MG63 (cell line): ENCODE data around the gene TBX3. TPM values are rescaled to one million over a fixed set of nuclear protein-coding genes. Genes with fewer than 3 reads are reported as not detected.
A peak's percentile ranks its signal among the peaks of the same experiment; 100 is the strongest.

Experiments
- DNase-seq: peaks from one replicate; pipeline ENCODE4 v3.0.0-alpha.2; 2020
- H3K27me3 ChIP-seq: fragments of 250-450 bp; sonication (Bioruptor Pico); 2 replicates; pipeline ENCODE4 v1.5.1; 2020; ENCODE audit warnings: mild to moderate bottlenecking, moderate library complexity
- H3K36me3 ChIP-seq: fragments of 250-450 bp; sonication (Bioruptor Pico); 2 replicates; pipeline ENCODE4 v1.5.1; 2020; ENCODE audit warnings: mild to moderate bottlenecking, moderate library complexity
- H3K4me3 ChIP-seq: fragments of 250-450 bp; sonication (Bioruptor Pico); 2 replicates; pipeline ENCODE4 v1.5.1; 2020; ENCODE audit warnings: mild to moderate bottlenecking, moderate library complexity
- H3K9me3 ChIP-seq: fragments of 250-450 bp; sonication (Bioruptor Pico); 2 replicates; pipeline ENCODE4 v1.5.1; 2020; ENCODE audit warnings: mild to moderate bottlenecking, moderate library complexity
- total RNA-seq: library from RNA; depleted of rRNA; stranded (reverse); fragments of >200 nt; shearing (Covaris generic); gene quantifications from 2 replicates; pipeline ENCODE4 v1.2.3, GENCODE V29; 2014; ENCODE audit warnings: low replicate concordance

TBX3 gene
- total RNA-seq, 1 experiment from 2014 or later, result 7.1 TPM

DNA sequence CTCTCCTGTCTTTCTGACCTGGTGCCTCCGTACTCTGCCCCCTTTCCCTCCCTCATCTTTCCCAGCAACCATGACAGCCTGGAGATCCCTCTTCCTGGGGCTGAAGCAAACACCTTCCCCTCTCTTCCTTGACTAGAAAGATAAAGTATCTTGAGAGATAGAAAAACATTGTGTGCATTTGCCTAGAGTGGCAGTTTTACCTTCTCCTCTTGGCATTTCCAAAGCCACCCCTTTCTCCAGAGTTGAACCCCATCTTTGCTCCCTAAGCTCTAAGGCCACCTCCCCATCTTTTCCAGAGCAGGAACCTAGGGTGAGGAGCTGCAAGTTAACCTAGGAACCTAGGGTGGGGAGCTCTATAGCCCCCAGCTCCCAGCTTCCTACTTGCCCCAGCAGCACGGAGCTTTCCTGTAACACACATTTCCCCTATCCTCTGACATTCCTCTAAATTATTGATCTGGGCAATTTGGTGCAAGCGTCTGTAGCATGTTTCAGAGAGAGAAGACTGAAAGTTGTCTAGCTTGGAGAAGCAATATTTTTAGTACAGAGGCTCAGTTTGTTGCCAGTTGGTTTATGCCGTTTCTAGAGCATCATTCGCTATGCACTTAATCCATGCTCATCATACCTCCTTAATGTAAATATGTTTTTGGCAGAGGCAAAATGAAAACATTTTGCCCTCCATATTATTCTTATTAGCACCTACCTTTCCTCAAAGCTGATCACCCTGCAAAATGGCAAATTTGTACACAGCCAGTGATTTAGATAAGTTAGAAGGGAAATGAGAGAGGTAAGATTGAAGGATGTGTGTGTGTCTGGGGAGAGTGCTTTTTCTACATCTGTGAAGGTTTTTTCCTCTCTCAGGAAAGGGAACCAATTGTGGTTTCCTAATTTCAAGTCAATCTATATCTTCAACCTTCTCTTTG is 5.4 kb upstream of the TBX3 start:
- no peaks in the 10 kb centered on the region for H3K36me3 ChIP-seq
- H3K27me3 ChIP-seq, result no peaks in the 10 kb centered on the region
- no peaks in the 10 kb centered on the region for H3K9me3 ChIP-seq
- H3K4me3 ChIP-seq, result no peak overlapping the region
- no peak for DNase-seq

DNA sequence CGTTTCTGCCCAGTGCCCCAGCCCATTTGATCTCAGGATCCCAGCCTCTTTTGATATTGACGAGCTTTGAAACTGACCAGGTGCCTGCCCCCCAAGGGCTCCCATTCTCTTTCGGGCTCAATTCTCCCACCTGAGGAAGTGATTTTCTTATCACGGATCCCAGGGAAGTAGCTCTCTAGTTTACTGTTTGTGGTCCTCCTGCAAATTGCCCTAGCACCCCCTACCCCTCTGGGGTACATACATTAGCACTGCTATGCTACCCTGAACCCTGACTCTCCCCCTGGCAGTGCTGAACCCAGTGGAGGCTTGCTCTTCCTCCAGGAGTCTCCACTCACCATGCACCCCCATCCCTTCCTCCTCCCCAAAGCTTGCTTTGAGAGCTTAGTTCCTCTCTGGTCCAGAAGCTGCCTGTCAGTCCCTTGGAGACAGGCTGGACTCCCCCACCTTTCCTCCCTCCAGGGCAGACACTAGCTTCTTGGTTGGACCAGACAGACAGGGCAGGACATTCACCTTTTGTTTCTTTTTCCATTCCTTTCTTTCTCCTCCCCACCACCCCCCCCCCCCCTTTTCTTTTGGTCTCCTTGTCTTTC is 4.4 kb upstream of the TBX3 start:
- Histone ChIP-seq H3K4me3 (no peak overlapping the region), H3K27me3 (no peaks in the 10 kb centered on the region), H3K9me3 (no peaks in the 10 kb centered on the region), H3K36me3 (no peaks in the 10 kb centered on the region)
- no peak for DNase-seq

- no peaks in the 10 kb centered on the region for H3K36me3 ChIP-seq
- H3K9me3 ChIP-seq, result no peaks in the 10 kb centered on the region
- no peak for DNase-seq
- H3K27me3 ChIP-seq, result no peaks in the 10 kb centered on the region
- no peak overlapping the region for H3K4me3 ChIP-seq
Measured at GRCh38 chr12:114687802-114688201, 3.8 kb upstream of the TBX3 start.

GRCh38 chr12:114686773-114687500 is 3.0 kb upstream of the TBX3 start:
- Histone ChIP-seq H3K9me3 (no peaks in the 10 kb centered on the region), H3K36me3 (no peaks in the 10 kb centered on the region), H3K27me3 (no peaks in the 10 kb centered on the region), H3K4me3 (no peak overlapping the region)
- no peak for DNase-seq

DNA sequence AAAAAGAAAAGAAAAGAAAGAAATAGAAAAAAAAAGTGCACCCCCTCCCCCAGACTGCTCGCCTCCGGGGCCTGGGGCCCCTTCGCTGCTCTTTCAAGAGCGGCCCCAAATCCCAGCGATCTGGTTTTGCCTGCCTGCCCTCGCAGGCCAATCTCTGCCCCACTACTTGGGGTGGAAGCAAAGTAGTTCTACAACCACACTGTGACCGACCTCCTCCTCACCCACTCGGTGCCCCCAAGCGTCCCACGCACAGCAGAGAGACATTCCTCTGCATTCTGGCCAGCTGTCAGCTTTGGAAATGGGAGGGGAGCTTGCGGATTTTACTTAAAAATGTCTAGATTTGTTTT is 2.4 kb upstream of the TBX3 start:
- H3K9me3 ChIP-seq, result no peaks in the 10 kb centered on the region
- H3K4me3 ChIP-seq, result no peak overlapping the region
- no peaks in the 10 kb centered on the region for H3K36me3 ChIP-seq
- no peaks in the 10 kb centered on the region for H3K27me3 ChIP-seq
- DNase-seq, result no peak

DNA sequence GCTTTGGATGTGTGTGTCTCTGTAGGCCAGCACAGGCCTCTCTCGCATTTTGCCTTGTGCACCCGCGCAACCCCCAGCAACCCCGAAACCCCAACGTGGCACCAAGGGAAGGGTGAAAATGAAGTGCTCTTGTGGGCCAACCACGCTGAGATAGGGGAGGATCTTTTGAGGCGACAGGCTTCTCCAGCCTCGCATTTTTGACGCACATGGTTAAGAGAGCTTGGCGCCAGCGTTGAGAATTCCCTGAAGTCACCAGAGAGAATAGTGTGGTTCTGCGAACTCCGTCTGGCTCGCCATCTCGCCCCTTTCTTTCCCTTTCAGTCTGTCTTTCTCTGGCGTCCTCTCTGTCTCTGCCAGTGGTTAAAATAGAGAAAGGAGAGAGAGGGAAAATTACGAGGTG is 1.9 kb upstream of the TBX3 start:
- Histone ChIP-seq H3K9me3 (no peaks in the 10 kb centered on the region), H3K4me3 (no peak overlapping the region), H3K27me3 (no peaks in the 10 kb centered on the region), H3K36me3 (peaks cover 2% of the 10 kb centered on the region)
- DNase-seq, result no peak

GRCh38 chr12:114685320-114685781 is 1.4 kb upstream of the TBX3 start:
- no peaks in the 10 kb centered on the region for H3K27me3 ChIP-seq
- no peak for DNase-seq

DNA sequence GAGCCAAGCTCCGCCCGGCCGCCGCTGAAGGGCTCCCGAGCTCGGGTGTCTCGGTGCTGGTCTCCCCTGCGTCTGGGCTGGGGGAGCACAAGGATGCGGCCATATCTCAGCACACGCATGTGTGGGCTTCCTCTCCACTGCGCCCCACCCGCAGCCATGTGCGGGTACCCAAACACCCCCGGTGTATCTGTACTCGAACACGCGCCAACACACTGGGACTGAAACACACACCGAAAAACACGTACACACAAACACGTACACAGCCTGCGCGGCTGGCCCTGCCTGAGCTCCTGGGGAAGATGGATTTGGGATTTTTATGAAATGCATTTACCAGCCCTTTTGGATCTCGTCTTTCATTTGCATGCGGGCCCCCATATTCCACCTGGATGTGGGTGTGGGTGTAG is 897 bp upstream of the TBX3 start:
- Histone ChIP-seq H3K4me3 (peak overlapping the region; percentile 65), H3K9me3 (no peaks in the 10 kb centered on the region), H3K27me3 (no peaks in the 10 kb centered on the region), H3K36me3 (peaks cover 11% of the 10 kb centered on the region)
- no peak for DNase-seq

More at GRCh38 chr12:114685320-114685781, 1.4 kb upstream of the TBX3 start:
- Histone ChIP-seq H3K36me3 (peaks cover 8% of the 10 kb centered on the region), H3K4me3 (peak overlapping the region; percentile 65), H3K9me3 (no peaks in the 10 kb centered on the region)

DNA sequence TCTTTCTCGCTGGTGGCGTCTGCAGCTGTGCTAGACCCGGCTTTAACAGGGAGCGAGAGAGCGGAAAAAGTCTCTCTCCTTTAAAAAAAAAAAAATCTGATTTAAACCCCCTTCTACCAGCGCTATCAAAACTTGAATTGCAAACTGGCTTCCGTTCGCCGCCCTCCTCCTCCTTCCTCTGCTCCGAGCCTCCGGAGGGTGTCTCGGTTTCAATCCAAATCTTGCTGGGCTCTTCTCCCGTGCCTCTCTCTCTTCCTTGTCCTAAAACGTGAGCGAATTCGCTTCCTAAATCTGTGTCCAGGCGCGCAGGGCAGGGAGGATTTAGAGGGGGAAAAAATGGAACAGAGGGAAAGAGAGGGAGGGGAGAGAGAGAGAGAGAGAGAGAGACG is 272 bp downstream of the TBX3 start:
- Histone ChIP-seq H3K36me3 (peaks cover 21% of the 10 kb centered on the region), H3K4me3 (peak overlapping the region; percentile 65), H3K9me3 (no peaks in the 10 kb centered on the region), H3K27me3 (no peaks in the 10 kb centered on the region)
- DNase-seq, result no peak

DNA sequence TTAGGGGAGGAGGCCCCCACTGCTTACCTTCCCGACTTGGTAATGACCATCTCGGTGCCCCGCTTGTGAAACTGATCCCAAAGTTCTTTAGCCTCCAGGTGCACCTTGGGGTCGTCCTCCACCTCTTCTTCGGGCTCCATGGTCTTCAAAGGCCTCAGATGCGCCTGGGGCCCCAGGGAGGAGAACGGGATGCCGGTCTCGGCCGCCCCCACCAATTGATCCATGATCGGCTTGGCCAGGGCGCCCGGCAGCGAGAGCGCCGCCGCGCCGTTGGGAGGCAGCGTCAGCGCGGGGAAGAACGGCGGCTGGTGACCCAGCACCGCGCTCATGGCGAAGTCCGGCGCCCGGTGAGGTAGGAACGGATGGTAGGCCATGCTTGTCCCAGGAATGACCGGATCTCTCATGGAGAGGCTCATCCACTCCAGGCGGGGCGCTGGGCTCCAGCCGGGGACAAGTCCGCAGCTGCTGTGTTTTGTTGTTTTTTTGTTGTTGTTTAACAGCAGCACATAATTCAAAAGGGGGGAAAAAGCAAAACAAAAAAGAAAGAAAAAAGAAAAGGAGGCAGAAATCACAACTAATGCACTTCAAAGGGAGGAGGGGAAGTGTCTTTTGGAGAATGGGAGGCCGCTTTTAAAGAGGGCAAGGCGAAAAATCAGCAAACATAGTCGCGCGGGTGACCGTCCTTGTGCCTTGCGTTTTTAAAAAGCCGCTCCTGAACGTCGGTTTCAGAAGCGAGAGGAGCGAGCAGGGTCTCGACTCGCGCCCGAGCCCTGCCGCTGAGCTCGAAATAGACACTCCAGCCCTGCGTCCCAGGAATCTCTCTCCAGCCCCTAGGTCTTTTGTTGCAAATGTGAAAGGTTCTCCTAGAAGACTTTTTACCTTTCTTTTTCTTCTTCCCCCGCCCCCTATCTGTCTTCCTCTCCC is 928 bp downstream of the TBX3 start:
- Histone ChIP-seq H3K4me3 (peak overlapping the region; percentile 65), H3K9me3 (no peaks in the 10 kb centered on the region), H3K36me3 (peaks cover 21% of the 10 kb centered on the region), H3K27me3 (no peaks in the 10 kb centered on the region)
- DNase-seq, result peak; percentile 36

GRCh38 chr12:114682106-114682784 is 1.7 kb downstream of the TBX3 start:
- peaks cover 25% of the 10 kb centered on the region for H3K36me3 ChIP-seq
- DNase-seq, result no peak
- no peaks in the 10 kb centered on the region for H3K9me3 ChIP-seq
- no peaks in the 10 kb centered on the region for H3K27me3 ChIP-seq
- peak overlapping the region; percentile 65 for H3K4me3 ChIP-seq

DNA sequence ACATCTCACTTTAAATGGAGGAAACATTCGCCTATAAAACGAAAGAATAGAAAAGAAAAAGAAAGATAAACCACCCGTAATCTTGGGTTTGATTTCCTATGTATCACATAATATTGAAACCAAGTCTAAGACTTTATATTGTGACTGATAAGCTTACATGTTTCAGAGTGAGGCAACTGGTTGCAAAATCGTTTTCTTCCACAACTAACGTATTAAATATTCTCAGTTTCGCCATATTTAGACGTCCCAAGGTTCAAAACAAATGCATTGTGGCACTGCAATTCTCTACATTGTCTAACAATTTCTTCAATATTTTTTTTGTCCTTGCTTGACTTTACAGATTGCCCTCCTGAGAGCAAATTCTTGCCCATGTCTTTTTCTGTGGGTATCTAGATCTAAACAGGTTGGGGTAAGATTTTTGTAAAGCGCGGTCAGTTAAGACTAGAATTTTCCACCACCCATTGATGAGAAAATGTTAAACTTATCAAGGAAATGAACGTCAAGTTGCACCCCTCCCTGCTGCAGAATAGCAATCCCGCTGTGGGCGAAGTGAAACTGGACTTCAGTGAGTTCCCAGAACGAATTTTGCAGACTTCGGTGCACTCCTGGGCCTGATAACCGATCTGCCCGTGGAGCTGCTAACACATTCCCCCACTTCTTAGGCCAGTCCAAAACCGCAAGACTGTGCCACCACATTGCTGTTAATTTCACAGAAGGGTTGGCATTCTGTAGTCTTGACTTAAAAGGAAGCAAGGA is 2.7 kb downstream of the TBX3 start:
- H3K4me3 ChIP-seq, result peak overlapping the region; percentile 65
- H3K9me3 ChIP-seq, result no peaks in the 10 kb centered on the region
- DNase-seq, result peak; percentile 43
- no peaks in the 10 kb centered on the region for H3K27me3 ChIP-seq
- H3K36me3 ChIP-seq, result peaks cover 31% of the 10 kb centered on the region

- Histone ChIP-seq H3K27me3 (no peaks in the 10 kb centered on the region), H3K9me3 (no peaks in the 10 kb centered on the region), H3K4me3 (peak overlapping the region; percentile 65), H3K36me3 (peaks cover 31% of the 10 kb centered on the region)
- DNase-seq, result no peak
Measured at GRCh38 chr12:114680604-114681069, 3.3 kb downstream of the TBX3 start.

DNA sequence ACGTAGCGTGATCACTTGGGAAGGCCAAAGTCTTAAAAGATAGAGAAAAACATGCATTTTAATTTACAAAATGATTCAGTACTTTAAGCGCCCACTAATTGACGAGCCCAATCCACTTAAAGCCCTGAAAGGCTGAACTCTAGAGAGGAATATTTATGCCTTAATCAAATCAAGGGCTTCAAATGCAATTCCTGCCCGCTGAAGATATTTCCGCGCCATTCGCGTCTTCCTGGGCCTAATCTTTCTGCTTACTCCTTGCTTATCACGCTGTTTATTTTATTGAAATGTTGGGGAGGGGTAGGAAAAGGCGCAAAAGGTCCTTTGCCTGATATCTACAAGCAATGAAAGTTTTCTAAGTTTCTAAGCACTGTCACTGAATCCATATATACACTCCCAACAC is 4.0 kb downstream of the TBX3 start:
- H3K27me3 ChIP-seq, result no peaks in the 10 kb centered on the region
- peak overlapping the region; percentile 65; the same call in 1 of the 2 replicates for H3K4me3 ChIP-seq
- DNase-seq, result no peak
- no peaks in the 10 kb centered on the region for H3K9me3 ChIP-seq
- H3K36me3 ChIP-seq, result peaks cover 35% of the 10 kb centered on the region

- no peak for DNase-seq
- Histone ChIP-seq H3K36me3 (peaks cover 36% of the 10 kb centered on the region), H3K4me3 (no peak overlapping the region)
Measured at GRCh38 chr12:114679452-114679875, 4.5 kb downstream of the TBX3 start.

More at GRCh38 chr12:114679452-114679875, 4.5 kb downstream of the TBX3 start:
- H3K9me3 ChIP-seq, result no peaks in the 10 kb centered on the region
- H3K27me3 ChIP-seq, result no peaks in the 10 kb centered on the region
